Mesendoderm (in vitro differentiated cells): ENCODE measurements around the gene SLC5A5.

Experiments used
- DNase-seq: peaks from one replicate; pipeline ENCODE4 v3.0.0; 2013
- H2AK5ac ChIP-seq: 2 replicates; pipeline ENCODE4 v1.6.1; 2013; ENCODE audit warnings: low read length, inconsistent platforms
- H2BK120ac ChIP-seq: 2 replicates; pipeline ENCODE4 v1.6.1; 2013; ENCODE audit warnings: low read depth, mild to moderate bottlenecking, low read length, moderate library complexity, mixed read lengths
- H2BK15ac ChIP-seq: replicated peaks from 2 replicates; pipeline ENCODE4 v1.6.1; 2013; ENCODE audit warnings: low read depth, mild to moderate bottlenecking, moderate library complexity
- H2BK5ac ChIP-seq: 2 replicates; pipeline ENCODE4 v1.6.1; 2013; ENCODE audit warnings: low read length, inconsistent platforms
- H3K18ac ChIP-seq: 2 replicates; pipeline ENCODE4 v1.6.1; 2013; ENCODE audit warnings: mild to moderate bottlenecking, low read length, mixed read lengths
- H3K23ac ChIP-seq: one replicate; pipeline ENCODE4 v1.6.1; 2013; ENCODE audit warnings: low read length
- H3K27ac ChIP-seq: 2 replicates; pipeline ENCODE4 v1.5.1; 2013; ENCODE audit warnings: low read depth, mild to moderate bottlenecking, inconsistent platforms, low read length, moderate library complexity
- H3K27me3 ChIP-seq: 2 replicates; pipeline ENCODE4 v1.6.1; 2013; ENCODE audit warnings: low read length, control low read depth, mild to moderate bottlenecking, inconsistent platforms; ENCODE audit not compliant: insufficient read depth, poor library complexity
- H3K36me3 ChIP-seq: 2 replicates; pipeline ENCODE4 v1.6.1; 2013; ENCODE audit warnings: low read length, inconsistent platforms; ENCODE audit not compliant: control insufficient read depth, insufficient read depth
- H3K4ac ChIP-seq: one replicate; pipeline ENCODE4 v1.6.1; 2013; ENCODE audit warnings: low read depth, mild to moderate bottlenecking, low read length, moderate library complexity
- H3K4me1 ChIP-seq: 2 replicates; pipeline ENCODE4 v1.6.1; 2013; ENCODE audit warnings: low read depth, low read length, inconsistent platforms; ENCODE audit not compliant: control insufficient read depth
- H3K4me2 ChIP-seq: 2 replicates; pipeline ENCODE4 v1.6.1; 2013; ENCODE audit warnings: low read length
- H3K4me3 ChIP-seq: 2 replicates; pipeline ENCODE4 v1.5.1; 2013; ENCODE audit warnings: mild to moderate bottlenecking, low read length
- H3K56ac ChIP-seq: one replicate; pipeline ENCODE4 v1.6.1; 2013; ENCODE audit warnings: low read length
- H3K79me1 ChIP-seq: 2 replicates; pipeline ENCODE4 v1.6.1; 2013; ENCODE audit warnings: low read length, inconsistent platforms
- H3K79me2 ChIP-seq: 2 replicates; pipeline ENCODE4 v1.6.1; 2013; ENCODE audit warnings: mild to moderate bottlenecking, low read length; ENCODE audit not compliant: control insufficient read depth, insufficient read depth
- H3K9ac ChIP-seq: 2 replicates; pipeline ENCODE4 v1.6.1; 2013; ENCODE audit warnings: low read length, inconsistent platforms
- H4K5ac ChIP-seq: one replicate; pipeline ENCODE4 v1.6.1; 2013; ENCODE audit warnings: low read length
- H4K8ac ChIP-seq: one replicate; pipeline ENCODE4 v1.6.1; 2013; ENCODE audit warnings: low read depth, mild to moderate bottlenecking, control low read depth, low read length, moderate library complexity
- WGBS: extraction: QIAGEN DNeasy Blood & Tissue Kit; methylation state at CpG from one replicate; pipeline ENCODE4 v1.1.7; 2013; ENCODE audit warnings: low lambda C conversion rate, missing lambda C conversion rate; ENCODE audit not compliant: insufficient coverage; ENCODE audit errors: extremely low coverage; 5-methylcytosine and 5-hydroxymethylcytosine counted together

SLC5A5 gene

DNA sequence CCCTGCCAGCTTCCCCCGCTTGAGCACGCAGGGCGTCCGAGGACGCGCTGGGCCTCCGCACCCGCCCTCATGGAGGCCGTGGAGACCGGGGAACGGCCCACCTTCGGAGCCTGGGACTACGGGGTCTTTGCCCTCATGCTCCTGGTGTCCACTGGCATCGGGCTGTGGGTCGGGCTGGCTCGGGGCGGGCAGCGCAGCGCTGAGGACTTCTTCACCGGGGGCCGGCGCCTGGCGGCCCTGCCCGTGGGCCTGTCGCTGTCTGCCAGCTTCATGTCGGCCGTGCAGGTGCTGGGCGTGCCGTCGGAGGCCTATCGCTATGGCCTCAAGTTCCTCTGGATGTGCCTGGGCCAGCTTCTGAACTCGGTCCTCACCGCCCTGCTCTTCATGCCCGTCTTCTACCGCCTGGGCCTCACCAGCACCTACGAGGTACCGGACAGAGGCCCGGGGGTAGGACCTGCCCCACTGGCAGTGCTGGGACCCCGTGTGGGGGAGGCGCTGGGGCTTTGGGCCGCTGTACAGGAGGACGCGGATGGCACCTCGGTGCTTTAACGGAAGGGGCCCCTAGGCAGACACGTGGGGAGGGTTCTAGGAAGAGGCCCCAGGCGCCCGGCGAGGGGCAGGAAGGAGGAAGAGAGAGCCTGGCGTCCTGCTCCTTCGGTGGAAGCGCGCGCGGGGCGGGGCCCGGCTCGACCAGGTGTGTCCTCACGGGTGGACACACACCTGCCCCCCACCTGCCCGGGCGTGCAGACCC is 681 bp downstream of the SLC5A5 start:
- Histone ChIP-seq H3K4ac (no peak overlapping the region), H3K79me2 (no peaks in the 10 kb centered on the region), H2BK120ac (no peak overlapping the region), H4K8ac (no peak overlapping the region), H3K4me1 (no peaks in the 10 kb centered on the region), H4K5ac (no peak overlapping the region), H2BK5ac (no peak overlapping the region), H3K27ac (no peak overlapping the region), H3K23ac (no peak overlapping the region), H3K27me3 (no peaks in the 10 kb centered on the region), H3K79me1 (no peaks in the 10 kb centered on the region), H3K36me3 (no peaks in the 10 kb centered on the region), H3K4me2 (no peak overlapping the region), H3K56ac (no peak overlapping the region), H2AK5ac (no peak overlapping the region), H3K4me3 (no peak overlapping the region), H3K9ac (no peak overlapping the region), H3K18ac (no peak overlapping the region), H2BK15ac (no peak overlapping the region)
- no CpG with 5 or more reads among the region's 61 CpGs for WGBS
- DNase-seq = no peak

DNA sequence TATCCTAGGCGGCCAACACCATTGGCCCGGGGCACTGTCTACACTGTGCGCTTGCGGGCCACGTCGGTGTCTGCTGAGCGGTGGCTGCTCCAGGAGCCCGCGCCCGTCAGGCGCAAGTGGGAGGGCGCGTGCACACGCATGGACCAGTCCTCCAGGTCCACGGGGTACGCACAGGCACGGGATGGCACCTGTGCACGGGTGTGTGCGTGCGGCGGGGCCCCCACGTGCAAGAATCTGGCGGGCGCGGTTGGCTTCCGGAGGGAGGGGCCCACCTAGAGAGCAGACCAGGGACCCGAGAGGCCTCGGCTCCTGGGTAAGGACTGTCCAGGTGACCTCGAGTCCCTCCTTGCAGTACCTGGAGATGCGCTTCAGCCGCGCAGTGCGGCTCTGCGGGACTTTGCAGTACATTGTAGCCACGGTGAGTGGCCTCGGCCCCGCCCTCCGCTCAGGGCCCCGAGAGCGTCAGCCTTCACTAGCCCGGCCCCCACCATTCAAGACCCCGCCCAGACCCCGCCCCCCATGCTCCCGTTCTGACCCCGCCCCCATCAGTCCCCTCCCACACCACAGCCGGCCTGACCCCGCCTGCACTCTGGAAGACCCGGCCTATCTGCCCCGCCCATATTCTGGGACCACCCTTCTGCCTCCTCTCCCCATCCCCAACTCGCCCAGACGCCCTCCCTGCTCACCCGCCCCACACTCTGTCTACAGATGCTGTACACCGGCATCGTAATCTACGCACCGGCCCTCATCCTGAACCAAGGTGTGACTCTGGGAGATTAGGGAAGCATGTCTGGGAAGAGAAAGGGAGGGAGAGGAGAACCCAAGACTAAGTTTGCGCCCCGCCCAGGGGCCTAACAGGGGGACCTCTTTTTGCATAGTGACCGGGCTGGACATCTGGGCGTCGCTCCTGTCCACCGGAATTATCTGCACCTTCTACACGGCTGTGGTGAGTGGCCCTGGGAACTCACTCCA is 2.3 kb downstream of the SLC5A5 start:
- WGBS = no CpG with 5 or more reads among the region's 63 CpGs
- H3K4me2 ChIP-seq = peak overlapping the region; percentile 67
- peak overlapping the region; percentile 76 for H3K56ac ChIP-seq
- H3K36me3 ChIP-seq = no peaks in the 10 kb centered on the region
- H2AK5ac ChIP-seq = no peak overlapping the region
- no peak overlapping the region for H2BK120ac ChIP-seq
- no peak overlapping the region for H4K8ac ChIP-seq
- peak; percentile 84 for DNase-seq
- no peak overlapping the region for H3K18ac ChIP-seq
- H4K5ac ChIP-seq = no peak overlapping the region
- H3K4me3 ChIP-seq = peak overlapping the region; percentile 56
- H3K23ac ChIP-seq = no peak overlapping the region
- H2BK5ac ChIP-seq = no peak overlapping the region
- no peak overlapping the region for H3K27ac ChIP-seq
- H2BK15ac ChIP-seq = no peak overlapping the region
- no peak overlapping the region for H3K4ac ChIP-seq
- H3K4me1 ChIP-seq = no peaks in the 10 kb centered on the region
- no peaks in the 10 kb centered on the region for H3K79me2 ChIP-seq
- H3K27me3 ChIP-seq = no peaks in the 10 kb centered on the region
- H3K9ac ChIP-seq = peak overlapping the region; percentile 66
- no peaks in the 10 kb centered on the region for H3K79me1 ChIP-seq

DNA sequence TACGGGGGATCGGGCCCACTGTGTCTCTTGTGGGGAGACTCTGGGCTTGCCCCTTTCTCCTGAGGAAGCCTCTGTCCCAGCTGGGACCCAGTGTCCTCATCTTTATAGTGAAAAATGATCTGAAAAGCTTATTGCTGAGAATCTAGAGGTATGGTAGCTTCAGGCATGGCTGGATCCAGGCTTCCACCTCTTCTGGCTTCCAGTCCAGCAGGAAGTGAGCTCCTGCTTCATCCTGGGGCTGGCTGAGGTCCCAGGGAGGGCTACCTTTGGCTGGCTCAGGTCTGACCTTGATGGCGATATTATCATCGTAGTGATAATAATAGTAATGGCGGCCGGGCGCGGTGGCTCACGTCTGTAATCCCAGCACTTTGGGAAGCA is 3.0 kb downstream of the SLC5A5 start:
- Histone ChIP-seq H3K79me2 (no peaks in the 10 kb centered on the region), H4K5ac (no peak overlapping the region), H2BK15ac (no peak overlapping the region), H3K27ac (no peak overlapping the region), H3K23ac (no peak overlapping the region), H2AK5ac (no peak overlapping the region), H3K4me1 (no peaks in the 10 kb centered on the region), H3K18ac (no peak overlapping the region), H3K4ac (no peak overlapping the region), H4K8ac (no peak overlapping the region), H2BK5ac (no peak overlapping the region), H3K9ac (no peak overlapping the region), H3K79me1 (no peaks in the 10 kb centered on the region), H3K27me3 (no peaks in the 10 kb centered on the region), H3K4me2 (no peak overlapping the region), H2BK120ac (no peak overlapping the region), H3K36me3 (no peaks in the 10 kb centered on the region), H3K4me3 (no peak overlapping the region), H3K56ac (no peak overlapping the region)
- no CpG with 5 or more reads among the region's 9 CpGs for WGBS
- DNase-seq = no peak

DNA sequence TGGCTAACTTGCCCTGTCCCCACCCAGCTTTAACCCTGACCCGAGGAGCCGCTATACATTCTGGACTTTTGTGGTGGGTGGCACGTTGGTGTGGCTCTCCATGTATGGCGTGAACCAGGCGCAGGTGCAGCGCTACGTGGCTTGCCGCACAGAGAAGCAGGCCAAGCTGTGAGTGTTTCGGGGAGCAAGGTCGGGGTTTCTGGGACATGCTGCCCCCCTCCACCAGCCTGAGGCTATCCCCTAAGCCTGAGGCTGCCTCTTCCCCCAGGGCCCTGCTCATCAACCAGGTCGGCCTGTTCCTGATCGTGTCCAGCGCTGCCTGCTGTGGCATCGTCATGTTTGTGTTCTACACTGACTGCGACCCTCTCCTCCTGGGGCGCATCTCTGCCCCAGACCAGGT is 6.0 kb downstream of the SLC5A5 start:
- Histone ChIP-seq H3K4ac (no peak overlapping the region), H3K4me2 (no peak overlapping the region), H3K27me3 (no peaks in the 10 kb centered on the region), H2BK15ac (no peak overlapping the region), H2AK5ac (no peak overlapping the region), H3K79me1 (no peaks in the 10 kb centered on the region), H3K18ac (no peak overlapping the region), H2BK5ac (no peak overlapping the region), H3K4me3 (no peak overlapping the region), H3K4me1 (no peaks in the 10 kb centered on the region), H4K5ac (no peak overlapping the region), H2BK120ac (no peak overlapping the region), H3K36me3 (no peaks in the 10 kb centered on the region), H3K79me2 (no peaks in the 10 kb centered on the region), H4K8ac (no peak overlapping the region), H3K27ac (no peak overlapping the region), H3K56ac (no peak overlapping the region), H3K23ac (no peak overlapping the region), H3K9ac (no peak overlapping the region)
- no peak for DNase-seq
- no CpG with 5 or more reads among the region's 16 CpGs for WGBS

DNA sequence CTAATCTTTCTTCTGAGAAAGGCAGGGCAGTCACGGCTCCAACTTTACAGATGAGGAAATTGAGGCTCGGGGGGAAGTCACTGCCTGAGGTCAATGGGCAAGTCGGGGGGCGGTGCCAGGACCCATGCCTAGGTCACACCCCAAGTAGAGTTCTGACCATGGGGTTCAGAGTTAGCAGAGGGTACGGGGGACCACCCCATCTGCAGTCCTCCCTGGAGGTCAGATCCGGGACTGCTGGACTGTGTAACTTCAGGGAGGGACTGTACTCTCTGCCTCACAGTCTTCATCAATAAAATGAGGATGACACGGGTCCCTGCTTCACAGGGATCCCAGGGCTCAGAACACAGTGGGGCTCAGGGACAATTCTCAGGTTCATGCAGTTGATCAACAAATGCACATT is 7.7 kb downstream of the SLC5A5 start:
- no CpG with 5 or more reads among the region's 7 CpGs for WGBS
- H3K23ac ChIP-seq = no peak overlapping the region
- no peaks in the 10 kb centered on the region for H3K79me1 ChIP-seq
- no peak overlapping the region for H3K4ac ChIP-seq
- H4K8ac ChIP-seq = no peak overlapping the region
- H2BK5ac ChIP-seq = no peak overlapping the region
- H3K36me3 ChIP-seq = no peaks in the 10 kb centered on the region
- H2BK15ac ChIP-seq = no peak overlapping the region
- no peaks in the 10 kb centered on the region for H3K79me2 ChIP-seq
- no peak overlapping the region for H2AK5ac ChIP-seq
- no peaks in the 10 kb centered on the region for H3K27me3 ChIP-seq
- no peak overlapping the region for H3K4me3 ChIP-seq
- H3K4me1 ChIP-seq = no peaks in the 10 kb centered on the region
- H3K9ac ChIP-seq = no peak overlapping the region
- H4K5ac ChIP-seq = no peak overlapping the region
- no peak overlapping the region for H3K18ac ChIP-seq
- no peak for DNase-seq
- no peak overlapping the region for H3K4me2 ChIP-seq
- H2BK120ac ChIP-seq = no peak overlapping the region
- H3K56ac ChIP-seq = no peak overlapping the region
- no peak overlapping the region for H3K27ac ChIP-seq
